HTR-8/SVneo (cell line): ENCODE data around the gene FREM1.

Source experiments
- DNase-seq: peaks from one replicate; pipeline ENCODE4 v3.0.0; 2011; ENCODE audit warnings: low spot score, mixed read lengths; ENCODE audit not compliant: insufficient read length
- FAIRE-seq: peaks from 2 replicates; lab custom pipeline; 2011; peaks lifted over from hg19 to GRCh38; lab: Jason Lieb, UNC

Gene FREM1

DNA sequence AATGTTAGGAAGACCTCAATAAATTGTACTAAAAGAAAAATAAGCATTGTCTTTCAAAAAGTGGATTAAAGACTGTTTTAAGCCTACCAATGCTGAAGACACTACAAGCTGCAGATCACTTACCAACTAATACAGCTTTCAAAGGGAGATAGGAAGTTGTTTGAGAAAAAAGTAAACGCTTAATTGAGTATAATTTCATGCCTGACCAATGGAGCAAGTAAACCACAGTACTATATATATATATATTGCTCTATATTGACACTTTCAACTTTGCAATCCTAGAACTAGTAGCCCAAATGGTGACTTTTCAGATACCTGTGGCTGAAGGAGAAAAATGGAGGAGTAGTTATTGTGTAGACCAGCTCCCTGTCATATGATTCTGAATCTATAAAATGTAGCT lies 85.7 kb downstream of the FREM1 start:
- DNase-seq, result no peak

DNA sequence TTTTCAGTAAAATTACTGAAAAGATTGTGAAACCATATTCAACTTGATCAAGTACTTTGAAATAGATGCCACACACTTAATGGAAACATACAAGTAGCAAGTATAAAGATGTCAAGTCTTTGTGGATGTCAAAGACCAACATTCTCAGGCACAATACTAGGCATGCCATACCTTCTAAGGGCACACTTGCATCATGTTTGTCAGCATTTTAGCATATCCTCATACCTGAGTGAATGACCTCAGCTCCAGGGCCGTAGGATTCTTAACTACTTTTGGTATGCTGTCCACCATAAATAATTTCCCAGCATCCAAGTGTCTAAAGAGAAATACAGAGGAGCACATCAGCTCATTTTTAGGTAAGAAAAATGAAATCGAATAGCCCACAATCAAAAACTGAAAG lies 86.4 kb downstream of the FREM1 start:
- no peak for DNase-seq
- no peak for FAIRE-seq

More for the DNA sequence above, 85.7 kb downstream of the FREM1 start:
- no peak for FAIRE-seq

DNA sequence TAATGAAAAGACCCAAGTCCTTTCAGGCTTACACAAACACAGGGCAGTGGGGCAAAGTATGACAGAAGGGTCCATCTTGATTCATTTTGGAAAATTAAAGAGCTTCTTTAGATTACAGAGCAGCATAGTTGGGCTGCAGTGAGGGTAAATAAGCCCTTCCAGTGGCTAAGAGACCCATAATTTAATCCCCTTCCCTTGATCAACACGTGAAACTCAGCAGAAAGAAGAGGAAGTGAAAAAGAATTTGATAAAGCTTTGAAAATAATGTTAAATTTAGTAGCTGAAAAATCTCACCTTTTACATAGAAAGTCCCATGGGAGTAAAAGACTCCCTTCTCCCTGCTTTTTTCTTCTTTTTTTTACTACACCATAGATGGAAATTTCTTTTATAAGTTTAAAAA lies 87.6 kb downstream of the FREM1 start:
- DNase-seq, result no peak
- no peak for FAIRE-seq

DNA sequence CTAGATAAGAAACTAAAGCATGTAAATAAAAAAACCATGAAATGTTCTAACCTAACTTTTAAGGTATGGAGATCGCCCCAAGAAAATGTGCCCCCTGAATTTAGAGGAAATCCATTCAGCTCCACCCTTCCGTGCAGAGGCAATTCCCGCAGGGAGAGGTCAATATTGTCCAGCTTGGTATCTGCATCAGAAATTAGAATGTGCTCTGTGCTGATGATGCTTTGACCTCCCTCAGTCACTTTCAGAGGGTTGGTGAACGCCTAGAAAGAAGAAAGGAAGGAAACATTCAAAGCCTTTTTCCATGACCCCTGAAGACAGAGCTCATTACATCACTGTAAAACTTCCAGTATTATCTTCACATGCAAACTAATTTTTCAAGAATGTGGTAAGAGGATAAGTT lies 91.0 kb downstream of the FREM1 start:
- FAIRE-seq, result no peak

DNA sequence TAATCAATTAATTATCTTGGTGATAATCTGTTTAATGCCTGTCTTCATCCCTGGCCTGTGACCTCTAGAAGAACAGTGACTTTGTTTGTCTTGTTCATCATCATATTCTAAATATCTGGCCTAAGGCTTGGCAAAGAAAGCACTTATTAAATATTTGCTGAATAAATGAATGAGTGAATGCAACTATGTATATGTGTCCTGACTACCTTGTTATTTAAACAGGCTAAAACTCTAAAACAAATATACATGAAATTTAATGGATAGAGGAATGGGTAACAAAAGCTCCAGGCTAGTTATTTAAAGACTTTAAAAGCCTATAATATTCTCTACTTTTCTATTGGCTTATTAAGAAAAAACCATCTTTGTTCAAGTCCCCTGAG lies 96.0 kb downstream of the FREM1 start:
- FAIRE-seq, result no peak
- no peak for DNase-seq

More for the DNA sequence above, 91.0 kb downstream of the FREM1 start:
- DNase-seq, result no peak

DNA sequence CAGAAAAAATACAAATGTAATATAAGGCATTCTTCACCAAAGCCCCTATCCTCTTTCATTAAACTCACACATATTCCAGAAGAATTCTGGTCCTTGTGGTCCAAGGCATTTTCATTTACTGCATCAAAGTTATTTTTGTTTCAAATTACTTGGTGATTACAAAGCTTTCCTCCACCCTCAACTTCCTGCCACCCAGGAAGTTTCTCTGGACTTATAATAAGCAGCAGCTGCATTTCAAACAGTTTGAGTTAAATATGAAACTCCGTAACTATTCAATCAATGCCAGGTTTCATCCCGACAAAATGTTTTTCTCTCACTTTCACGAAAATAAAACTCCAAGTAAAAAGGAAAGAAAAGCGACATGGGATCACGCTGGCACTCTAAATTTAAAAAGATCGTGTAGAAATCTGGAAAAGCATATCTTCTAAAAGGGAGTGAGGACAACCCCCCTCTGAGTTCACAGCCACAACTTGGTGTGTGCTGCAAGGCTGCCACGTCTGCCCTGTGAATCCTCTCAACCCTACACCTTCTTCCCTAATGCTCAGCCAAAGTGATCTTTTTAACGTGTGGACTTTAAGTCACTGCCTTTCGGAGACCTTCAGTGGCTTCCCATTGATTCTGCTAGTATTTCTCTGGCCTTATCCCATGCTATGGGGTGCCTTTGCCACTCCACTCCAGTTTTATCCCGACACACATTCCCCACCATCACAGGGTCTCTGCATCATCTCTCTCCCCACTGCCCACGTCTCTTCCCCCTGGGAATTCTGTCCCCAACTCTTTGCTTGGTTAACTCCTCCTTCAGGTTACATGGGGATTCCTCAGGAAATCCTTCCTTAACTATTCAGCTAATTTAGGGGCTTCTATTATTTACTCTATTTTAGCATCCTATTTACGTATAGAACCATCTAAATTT lies 96.6 kb downstream of the FREM1 start:
- DNase-seq, result no peak
- FAIRE-seq, result no peak

DNA sequence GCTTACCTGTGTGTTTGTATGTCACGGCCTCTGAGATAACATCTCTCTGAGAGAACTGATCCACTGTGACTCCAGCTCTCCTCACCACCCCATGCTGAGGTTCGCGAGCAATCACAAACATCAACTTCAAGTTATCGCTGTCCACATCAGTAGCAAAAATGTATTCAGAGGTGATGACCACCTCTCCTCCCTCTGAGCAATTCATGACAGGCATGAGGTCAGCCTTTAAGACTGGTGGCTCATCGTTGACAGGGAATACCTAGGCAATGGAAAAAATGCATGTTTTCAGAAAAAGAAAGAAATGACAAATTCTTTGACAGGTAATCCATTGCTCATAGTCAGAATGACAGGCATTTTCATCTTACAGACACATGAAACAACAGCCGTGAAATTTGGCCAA lies 97.4 kb downstream of the FREM1 start:
- no peak for FAIRE-seq
- no peak for DNase-seq

DNA sequence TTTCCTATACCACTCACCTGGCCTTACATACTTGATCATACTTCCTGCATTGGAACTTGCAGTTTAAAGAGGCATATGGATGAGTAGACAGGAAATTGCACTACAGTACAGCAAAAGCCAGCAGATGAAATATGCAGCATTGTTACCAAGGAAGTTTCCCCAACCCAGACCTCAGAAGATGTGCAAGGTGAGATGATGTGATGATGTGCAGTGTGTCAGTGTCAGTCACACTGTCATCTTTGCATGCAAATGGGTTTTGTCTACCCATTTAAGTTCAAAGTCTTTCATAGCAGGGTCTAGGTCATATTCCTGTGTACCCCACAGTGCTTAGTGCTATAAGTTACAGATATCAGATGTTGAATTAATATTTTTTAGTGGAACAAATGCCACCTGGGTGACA lies 98.4 kb downstream of the FREM1 start:
- FAIRE-seq (no peak), DNase-seq (no peak)

DNA sequence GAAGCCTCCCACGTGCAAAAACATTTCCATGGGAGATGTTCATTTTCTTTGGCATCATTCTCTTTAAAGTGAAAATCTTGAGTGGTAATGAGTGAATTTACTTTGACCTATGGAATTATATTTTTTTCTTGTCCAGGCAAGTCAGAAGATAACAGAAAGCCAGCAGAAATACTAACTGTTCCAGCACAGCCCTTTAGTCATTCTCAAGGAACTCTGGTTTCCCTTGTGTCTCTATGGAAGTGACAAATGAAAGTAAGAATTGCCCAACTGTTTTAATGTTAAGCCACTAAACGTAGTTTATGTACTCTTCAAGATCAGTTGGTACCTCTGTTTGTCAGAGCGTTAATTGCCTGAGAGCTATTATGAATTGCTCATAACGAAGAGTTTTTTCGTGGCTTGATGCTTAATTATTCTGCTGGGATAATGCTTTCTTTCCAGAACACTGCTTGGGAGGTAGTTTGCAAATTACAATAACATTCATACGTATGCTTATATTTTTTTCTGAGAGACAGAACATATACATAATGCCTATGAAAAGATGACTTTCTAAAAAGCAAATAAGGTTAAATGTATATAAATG lies 103.2 kb downstream of the FREM1 start:
- no peak for DNase-seq
- FAIRE-seq, result no peak

DNA sequence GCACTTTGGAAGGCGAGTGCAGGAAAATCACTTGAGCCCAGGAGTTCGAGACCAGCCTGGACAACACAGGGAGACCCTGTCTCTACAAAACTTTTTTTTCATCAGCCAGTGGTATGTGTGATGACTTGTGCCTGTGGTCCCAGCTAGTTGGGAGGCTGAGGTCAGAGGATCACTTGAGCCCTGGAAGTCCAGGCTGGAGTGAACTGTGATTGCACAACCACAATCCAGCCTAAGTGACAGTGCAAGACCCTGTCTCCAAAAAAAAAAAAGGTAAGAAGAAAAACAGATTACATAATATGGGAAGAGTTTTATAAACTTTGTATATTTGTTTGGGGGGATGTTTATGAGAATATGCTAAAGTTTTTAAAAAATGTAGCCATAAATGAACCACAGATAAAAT lies 111.2 kb downstream of the FREM1 start:
- FAIRE-seq, result no peak
- DNase-seq, result no peak

DNA sequence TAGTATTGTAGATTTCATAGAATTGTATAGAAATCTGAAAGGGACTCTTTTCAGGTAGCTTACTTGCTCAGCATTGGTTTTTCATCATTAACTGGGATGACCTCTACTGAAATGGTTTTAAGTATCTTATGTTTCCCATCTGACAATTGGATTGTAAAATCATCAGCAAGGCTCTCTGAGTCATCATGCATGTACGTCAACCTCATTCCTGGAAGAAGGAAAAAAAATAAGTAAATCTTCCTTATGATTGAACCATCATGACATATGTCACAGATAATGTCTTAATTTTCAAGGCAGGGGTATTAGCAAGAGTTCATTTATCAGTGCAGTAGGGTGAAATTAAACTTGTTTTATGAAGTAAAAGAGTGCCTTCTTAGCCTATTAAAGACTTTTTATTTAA lies 112.8 kb downstream of the FREM1 start:
- FAIRE-seq (no peak), DNase-seq (peak; percentile 10)

DNA sequence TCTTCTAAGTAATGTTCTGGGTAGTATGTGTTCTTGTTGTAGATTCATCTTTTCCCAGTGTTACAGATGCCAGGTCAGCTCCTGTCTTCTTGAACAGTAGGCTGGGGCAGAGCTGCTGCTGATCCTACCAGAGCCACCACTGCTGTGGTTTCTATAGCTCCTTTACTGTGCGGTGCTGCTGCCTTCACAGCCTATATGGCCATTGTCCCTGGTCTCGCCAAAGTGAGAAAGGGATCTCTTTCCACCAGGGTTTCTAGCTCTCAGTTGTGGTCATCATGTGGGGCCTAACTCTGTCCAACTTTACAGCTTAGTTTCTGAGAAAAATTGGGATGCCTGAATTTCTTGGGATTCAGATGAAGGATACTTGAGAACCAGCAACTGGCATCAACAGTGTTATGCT lies 116.8 kb downstream of the FREM1 start:
- FAIRE-seq (no peak), DNase-seq (no peak)

DNA sequence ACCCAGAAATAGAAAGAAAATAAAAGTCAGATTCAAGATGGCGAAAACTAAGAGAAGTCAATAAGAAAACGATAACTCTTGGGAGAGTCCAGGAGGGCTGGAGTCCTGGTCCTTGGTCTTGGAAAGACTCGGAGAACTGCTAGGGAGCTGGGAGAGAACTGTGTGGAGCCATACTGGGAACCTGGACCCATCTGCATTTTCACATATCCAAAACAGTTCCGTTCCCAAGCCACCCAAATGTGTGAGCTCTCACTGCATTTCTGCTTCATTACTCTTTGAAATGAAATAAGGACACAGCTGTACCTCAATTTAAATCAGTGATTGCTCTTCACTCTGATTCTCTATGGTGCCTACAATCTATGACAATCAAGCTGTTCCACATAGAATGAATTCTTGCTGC lies 119.6 kb downstream of the FREM1 start:
- DNase-seq (no peak), FAIRE-seq (no peak)

DNA sequence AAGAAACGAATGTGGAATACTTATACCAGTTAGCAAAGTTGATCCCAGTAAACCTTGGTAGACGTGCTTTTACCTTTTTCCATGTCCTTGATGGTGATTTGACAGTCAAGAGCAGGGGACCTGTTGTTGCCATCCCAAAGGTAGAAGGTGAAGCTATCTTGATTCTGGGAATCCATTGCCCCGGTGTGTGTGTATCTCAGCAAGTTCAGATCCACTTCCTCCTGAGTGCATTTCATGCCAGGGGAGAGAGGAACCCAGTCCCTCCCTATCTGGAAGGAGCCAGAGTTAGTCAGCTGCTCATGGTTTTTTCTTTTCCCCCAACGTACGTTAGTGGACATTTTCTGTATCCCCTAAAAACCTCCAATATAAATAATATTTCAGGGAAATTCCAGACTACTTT lies 121.4 kb downstream of the FREM1 start:
- DNase-seq, result no peak
- FAIRE-seq, result no peak

DNA sequence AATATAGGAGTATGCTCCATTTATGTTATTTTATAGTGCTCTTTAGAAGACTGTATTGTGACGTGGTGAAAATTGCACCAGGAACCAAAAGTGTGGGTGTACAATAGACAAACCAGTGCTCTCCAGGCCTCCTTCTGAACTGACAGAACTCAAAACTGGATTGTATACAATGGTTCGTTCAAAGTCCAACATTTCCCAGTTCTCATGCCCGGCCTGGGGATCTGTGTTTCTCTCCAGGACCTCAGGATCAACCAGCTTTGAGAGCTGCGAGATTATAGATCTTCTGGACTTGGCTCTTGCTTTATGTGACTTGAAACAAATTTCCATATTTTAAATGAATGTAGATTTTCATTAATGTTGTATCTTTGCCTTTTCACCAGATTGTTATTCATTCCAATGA lies 126.9 kb downstream of the FREM1 start:
- FAIRE-seq (no peak), DNase-seq (no peak)

DNA sequence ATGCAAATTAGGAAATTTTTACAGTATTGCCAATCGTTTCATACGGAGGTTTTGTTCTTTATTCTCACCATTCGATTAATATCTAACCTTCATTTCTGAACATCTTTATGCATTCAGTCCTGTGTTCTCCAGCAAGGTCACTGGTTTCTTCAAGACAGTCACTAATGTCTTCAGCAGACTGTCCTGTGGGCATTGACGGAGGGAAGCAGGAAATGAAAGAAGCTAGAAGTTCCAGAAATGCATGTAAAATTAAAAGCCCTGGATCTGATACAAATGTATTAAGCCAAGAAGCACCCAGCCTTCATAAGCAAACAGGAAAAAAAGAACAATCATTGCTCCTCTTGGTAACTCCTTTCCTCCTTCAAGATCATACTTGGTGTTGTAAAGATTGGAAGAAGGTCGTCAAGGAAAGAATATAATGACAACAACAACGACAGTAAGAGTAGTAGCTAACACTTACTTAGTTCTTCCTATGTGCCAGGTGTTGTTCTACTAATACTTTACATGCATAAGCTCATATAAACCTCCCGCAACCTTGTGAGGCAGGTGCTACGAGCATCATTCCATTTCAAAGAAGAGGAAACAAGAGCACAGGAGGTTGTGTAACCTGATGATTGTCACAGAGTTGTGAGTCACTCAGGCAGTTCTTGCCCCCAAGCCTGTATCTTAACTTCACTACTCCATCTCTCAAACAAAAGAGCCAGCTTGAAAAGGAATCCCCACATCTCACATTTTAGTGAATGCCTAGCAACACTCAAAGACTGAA lies 127.8 kb downstream of the FREM1 start:
- DNase-seq, result no peak
- no peak for FAIRE-seq

DNA sequence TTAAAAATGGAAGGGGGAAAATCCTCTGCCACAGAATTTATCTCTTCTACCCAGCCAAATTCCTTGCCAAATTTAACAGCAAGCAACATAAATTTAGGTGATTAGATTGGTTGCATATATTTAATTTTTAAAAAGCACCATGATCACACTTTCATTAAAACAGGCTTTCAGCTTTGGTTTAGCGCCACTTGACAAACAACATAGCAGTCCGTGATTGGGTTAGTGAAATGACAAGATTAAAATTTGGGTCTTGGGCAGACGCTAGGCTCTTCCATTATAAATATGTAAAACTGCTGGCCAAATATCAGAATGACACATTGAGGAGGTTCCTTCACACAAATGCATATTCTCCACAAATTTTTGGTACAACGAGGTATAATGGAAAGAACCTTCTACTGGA lies 129.5 kb downstream of the FREM1 start:
- FAIRE-seq (no peak), DNase-seq (no peak)

DNA sequence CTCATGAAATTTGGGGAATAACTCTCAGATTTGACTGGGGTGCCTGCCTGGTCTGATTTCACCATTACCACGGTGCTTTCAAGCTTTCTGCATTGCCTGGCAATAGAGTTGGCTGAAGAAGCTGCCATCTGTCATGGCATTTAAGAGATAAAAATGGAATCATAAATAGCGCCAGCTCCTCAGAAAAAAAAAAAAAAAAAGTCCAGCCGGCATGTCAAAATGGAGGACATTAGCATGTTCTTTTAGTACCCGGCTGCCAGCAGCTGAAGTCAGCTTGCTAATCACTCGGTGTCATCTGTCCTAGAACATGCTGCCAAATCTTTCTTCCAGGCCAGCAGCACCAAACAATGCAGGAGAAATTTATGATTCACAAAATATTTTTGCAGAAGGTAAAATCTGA lies 130.0 kb downstream of the FREM1 start:
- no peak for FAIRE-seq

DNA sequence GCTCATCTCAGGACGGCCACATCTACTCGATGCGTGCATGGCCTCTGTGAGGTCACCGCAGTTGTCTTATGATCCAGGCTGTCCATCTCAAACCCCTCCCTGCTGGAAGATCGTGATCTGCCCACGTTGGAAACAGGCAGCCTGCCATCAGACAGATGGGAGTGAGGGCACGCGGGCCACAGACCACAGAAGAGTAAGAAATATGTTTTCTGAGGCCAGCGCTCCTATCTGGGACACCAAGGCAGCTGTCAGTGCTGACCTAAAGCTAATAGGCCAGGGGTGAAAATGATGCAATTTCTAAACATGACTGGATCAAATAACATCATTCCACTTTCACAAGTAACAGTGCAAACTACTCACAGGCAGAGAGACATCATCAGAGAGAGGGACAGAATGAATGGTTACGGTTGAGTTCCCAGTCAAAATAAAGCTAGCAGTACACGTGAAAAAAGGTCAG lies 130.6 kb downstream of the FREM1 start:
- FAIRE-seq (no peak), DNase-seq (no peak)

More for the DNA sequence above, 130.0 kb downstream of the FREM1 start:
- DNase-seq, result no peak

DNA sequence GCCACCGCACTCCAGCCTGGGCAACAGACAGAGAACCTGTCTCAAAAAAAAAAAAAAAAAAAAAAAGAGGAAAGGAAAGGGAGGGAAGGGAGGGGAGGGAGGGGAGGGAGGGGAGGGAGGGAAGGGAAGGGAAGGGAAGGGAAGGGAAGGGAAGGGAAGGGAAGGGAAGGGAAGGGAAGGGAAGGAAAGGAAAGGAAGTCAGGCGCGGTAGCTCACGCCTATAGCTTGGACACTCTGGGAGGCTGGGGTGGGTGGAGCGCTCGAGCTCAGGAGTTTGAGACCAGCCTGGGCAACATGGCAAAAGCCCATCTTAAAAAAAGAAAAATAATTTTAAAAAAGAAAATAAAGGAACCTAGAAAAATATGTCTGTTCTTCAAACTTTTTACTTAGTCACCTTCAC lies 131.7 kb downstream of the FREM1 start:
- DNase-seq (no peak), FAIRE-seq (no peak)

DNA sequence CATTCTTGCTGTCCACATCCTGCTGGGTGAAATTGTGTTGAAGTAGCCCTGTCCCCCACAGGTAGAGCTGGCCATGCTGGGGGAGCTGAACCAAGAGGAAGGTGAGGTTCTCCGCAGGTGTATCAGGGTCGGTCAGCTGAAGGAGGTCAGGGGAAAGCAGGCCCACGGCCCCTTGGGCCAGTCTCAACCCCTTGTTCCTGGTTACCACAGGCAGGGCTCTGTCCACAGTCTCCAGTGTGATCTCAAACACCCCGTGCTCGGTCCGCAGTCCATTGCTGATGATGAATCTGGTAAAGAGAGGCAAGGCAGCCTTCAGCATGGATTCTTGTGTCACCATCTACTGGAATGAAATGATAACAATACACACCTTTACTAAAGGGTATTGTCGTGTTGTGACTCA lies 134.3 kb downstream of the FREM1 start:
- FAIRE-seq (no peak), DNase-seq (no peak)
